ENCODE data around the gene GPR155.
"Not testable (repeated sequence)": the region's sequence is repeated elsewhere in the genome, so short reads cannot be mapped to it uniquely, and the experiment has no call there.

Gene GPR155

DNA sequence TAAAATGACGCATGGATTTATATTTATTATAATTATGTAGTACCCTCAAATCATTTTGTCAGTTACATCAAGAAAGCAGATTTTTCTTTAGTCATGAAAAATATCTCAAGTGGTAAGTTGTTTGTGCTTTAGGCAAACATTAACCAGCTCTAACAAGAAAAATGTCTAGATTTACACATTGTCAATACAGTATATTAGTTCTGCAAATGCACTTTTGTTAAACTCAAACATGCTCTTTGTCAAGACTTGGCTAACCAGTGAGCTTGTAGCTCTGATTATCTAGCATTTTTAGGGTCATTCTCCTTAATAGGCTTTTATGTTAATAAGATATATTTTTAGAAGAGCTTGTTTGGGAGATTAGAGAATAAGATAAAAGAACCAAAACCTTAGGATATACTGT, 58.6 kb downstream of the GPR155 start:
- TF ChIP-seq, protein P1, sequence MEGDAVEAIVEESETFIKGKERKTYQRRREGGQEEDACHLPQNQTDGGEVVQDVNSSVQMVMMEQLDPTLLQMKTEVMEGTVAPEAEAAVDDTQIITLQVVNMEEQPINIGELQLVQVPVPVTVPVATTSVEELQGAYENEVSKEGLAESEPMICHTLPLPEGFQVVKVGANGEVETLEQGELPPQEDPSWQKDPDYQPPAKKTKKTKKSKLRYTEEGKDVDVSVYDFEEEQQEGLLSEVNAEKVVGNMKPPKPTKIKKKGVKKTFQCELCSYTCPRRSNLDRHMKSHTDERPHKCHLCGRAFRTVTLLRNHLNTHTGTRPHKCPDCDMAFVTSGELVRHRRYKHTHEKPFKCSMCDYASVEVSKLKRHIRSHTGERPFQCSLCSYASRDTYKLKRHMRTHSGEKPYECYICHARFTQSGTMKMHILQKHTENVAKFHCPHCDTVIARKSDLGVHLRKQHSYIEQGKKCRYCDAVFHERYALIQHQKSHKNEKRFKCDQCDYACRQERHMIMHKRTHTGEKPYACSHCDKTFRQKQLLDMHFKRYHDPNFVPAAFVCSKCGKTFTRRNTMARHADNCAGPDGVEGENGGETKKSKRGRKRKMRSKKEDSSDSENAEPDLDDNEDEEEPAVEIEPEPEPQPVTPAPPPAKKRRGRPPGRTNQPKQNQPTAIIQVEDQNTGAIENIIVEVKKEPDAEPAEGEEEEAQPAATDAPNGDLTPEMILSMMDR (conservative IDR thresholded peaks at IDR 0.05; ENCODE audit: low read depth) = no peak
- POLR2A ChIA-PET (ENCODE audit: low non-redundant PET) = no interaction called here
- CTCF ChIA-PET = no interaction called here
- H3K27ac ChIP-seq = no peak overlapping the region
- no peak for DNase-seq (ENCODE audit: low spot score)

DNA sequence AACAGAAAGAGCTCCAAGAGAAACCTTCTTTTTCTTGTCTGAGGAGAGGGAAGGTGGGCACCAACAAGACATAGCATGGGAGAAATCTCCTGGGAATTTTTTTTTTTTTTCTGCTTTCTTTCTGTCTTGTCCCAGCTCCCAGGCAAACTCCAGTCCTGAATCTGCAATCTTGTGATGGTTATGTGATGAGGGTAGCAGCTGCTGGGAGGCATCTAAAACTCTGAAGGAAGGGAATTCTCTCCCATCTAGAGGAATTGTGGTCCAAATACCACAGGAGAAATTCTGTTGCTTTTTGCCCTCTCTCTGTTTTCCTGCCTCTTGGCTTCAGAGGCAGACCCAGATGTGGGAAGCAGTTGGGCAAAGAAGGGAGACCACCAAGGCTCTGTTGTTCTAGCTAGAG, 74.6 kb downstream of the GPR155 start:
- CTCF ChIA-PET = no interaction called here
- no peak for DNase-seq (ENCODE audit: low spot score)
- no peak overlapping the region for H3K27ac ChIP-seq
- POLR2A ChIA-PET (ENCODE audit: low non-redundant PET) = interaction anchor here (0.5 kb wide), 1 partner anchor 12 kb away, joined by 3 read pairs; no protein-coding TSS in a partner anchor
- TF ChIP-seq, protein P1 (conservative IDR thresholded peaks at IDR 0.05; ENCODE audit: low read depth) = no peak

DNA sequence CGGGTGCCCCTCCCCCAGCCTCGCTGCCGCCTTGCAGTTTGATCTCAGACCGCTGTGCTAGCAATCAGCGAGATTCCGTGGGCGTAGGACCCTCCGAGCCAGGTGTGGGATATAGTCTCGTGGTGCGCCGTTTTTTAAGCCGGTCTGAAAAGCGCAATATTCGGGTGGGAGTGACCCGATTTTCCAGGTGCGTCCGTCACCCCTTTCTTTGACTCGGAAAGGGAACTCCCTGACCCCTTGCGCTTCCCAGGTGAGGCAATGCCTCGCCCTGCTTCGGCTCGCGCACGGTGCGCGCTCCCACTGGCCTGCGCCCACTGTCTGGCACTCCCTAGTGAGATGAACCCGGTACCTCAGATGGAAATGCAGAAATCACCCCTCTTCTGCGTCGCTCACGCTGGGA, 76.8 kb downstream of the GPR155 start:
- POLR2A ChIA-PET (ENCODE audit: low non-redundant PET); DNase-seq (ENCODE audit: low spot score); CTCF ChIA-PET: not testable (repeated sequence)
- peak overlapping the region; percentile 84 for H3K27ac ChIP-seq

DNA sequence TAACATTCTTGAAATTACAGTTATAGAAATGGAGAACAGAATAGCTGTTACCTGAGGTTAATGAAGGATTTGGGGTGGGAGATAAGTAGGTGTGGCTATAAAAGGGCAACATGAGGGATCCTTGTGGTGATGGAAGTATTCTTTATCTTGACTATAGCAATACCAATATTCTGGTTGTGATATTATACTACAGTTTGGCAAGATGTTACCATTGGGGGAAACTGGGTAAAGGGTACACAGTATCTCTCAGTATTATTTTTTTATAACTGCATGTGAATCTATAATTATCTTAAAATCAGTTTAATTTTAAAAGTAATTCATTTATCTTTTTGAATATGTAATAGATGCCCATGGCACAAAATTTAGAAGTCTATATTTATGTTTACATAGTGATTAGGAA, 83.2 kb downstream of the GPR155 start:
- no peak for DNase-seq (ENCODE audit: low spot score)
- POLR2A ChIA-PET (ENCODE audit: low non-redundant PET) = no interaction called here
- H3K27ac ChIP-seq = no peak overlapping the region
- CTCF ChIA-PET = no interaction called here
- TF ChIP-seq, protein P1 (conservative IDR thresholded peaks at IDR 0.05; ENCODE audit: low read depth) = no peak

DNA sequence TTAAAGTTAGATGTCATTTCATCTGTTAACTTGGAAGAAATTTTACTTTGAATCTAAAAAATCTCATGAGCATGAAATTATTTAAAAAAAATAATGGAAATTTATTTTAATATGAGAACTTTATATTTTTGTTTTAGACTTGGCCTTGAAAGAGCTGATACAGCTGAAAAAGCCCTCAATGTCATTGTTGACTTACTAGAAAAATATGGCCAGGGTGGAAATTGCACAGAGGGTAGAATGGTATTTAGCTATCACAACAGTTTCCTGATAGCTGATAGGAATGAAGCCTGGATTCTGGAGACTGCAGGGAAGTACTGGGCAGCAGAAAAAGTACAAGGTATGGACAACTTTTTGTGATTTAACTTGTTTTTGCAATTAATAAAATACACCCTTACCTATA, 86.0 kb downstream of the GPR155 start:
- DNase-seq (ENCODE audit: low spot score) = no peak
- TF ChIP-seq, protein P1 (conservative IDR thresholded peaks at IDR 0.05; ENCODE audit: low read depth) = no peak
- no peak overlapping the region for H3K27ac ChIP-seq
- ChIA-PET POLR2A (ENCODE audit: low non-redundant PET) (no interaction called here), CTCF (no interaction called here)

DNA sequence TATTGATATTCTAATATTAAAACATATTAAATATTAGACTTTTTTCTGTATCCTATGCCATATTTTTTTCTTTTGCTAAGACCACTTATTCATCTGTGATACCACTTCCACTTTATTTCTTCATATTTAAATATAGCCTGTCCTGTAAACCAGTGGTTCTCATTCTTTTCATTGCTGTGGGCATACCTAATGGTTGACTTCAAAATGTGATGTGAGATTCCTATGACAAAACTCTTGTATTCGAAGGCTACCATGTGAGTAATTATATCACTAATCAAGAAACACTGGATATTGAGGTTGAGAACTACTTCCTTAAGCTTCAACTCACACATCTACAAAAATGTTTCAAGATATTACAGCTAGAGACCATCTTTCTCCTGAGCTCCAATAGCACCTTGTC, 87.7 kb downstream of the GPR155 start:
- TF ChIP-seq, protein P1 (conservative IDR thresholded peaks at IDR 0.05; ENCODE audit: low read depth) = no peak
- DNase-seq (ENCODE audit: low spot score) = no peak
- CTCF ChIA-PET = no interaction called here
- H3K27ac ChIP-seq = no peak overlapping the region
- POLR2A ChIA-PET (ENCODE audit: low non-redundant PET) = no interaction called here

DNA sequence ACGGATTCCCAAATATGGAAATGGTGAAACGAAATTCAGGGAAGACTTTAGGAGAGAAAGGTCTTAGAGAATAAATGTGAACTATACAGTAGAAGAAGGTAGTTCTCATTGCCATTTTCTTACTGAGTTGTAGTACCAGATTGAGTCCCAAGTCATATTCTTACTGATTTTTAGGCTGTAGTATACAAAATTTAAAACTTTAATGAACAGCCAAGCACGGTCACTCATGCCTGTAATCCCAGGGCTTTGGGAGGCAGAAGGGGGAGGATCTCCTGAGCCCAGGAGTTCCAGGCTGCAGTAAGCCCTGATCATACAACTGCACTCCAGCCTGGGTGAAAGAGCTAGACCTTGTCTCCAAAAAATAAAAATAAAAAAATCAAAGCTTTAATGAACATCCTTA, 89.1 kb downstream of the GPR155 start:
- DNase-seq (ENCODE audit: low spot score) = no peak
- POLR2A ChIA-PET (ENCODE audit: low non-redundant PET) = no interaction called here

More for the DNA sequence above, 89.1 kb downstream of the GPR155 start:
- TF ChIP-seq, protein P1 (conservative IDR thresholded peaks at IDR 0.05; ENCODE audit: low read depth) = no peak
- CTCF ChIA-PET = no interaction called here
- no peak overlapping the region for H3K27ac ChIP-seq

Data from RWPE1 (cell line).